Fibroblast of upper back skin (primary cell): ENCODE measurements around the gene LRRC8B.
A peak's percentile ranks its signal among the peaks of the same experiment; 100 is the strongest.
"Not testable (repeated sequence)": the region's sequence is repeated elsewhere in the genome, so short reads cannot be mapped to it uniquely, and the experiment has no call there.

Experiments
- DNase-seq: peaks from one replicate; pipeline ENCODE4 v3.0.0-alpha.2; 2013

The LRRC8B gene

GRCh38 chr1:89587729-89588161 is 63.1 kb downstream of the LRRC8B start:
- DNase-seq: no peak

- no peak for DNase-seq
Measured at GRCh38 chr1:89588480-89588879, 63.9 kb downstream of the LRRC8B start.

DNA sequence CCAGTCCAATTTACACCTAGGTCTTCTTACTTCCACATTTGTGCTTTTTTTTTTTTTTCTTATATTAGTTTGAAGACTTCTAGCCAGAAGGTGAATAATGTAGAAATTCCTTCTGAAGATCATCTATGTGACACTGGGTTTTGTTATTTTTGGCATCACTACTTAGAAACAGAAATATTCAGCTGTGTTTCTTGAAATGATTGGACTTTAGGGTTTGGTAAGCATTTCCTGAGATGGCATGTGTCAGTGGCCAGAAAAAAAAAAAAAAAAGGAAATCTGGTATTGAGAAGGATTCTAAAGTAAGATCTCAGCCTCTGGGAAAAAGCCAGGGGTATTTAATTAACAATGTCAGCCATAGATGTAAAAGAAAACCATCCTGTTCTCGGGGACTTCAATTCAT is 64.9 kb downstream of the LRRC8B start:
- DNase-seq: peak; percentile 53

DNA sequence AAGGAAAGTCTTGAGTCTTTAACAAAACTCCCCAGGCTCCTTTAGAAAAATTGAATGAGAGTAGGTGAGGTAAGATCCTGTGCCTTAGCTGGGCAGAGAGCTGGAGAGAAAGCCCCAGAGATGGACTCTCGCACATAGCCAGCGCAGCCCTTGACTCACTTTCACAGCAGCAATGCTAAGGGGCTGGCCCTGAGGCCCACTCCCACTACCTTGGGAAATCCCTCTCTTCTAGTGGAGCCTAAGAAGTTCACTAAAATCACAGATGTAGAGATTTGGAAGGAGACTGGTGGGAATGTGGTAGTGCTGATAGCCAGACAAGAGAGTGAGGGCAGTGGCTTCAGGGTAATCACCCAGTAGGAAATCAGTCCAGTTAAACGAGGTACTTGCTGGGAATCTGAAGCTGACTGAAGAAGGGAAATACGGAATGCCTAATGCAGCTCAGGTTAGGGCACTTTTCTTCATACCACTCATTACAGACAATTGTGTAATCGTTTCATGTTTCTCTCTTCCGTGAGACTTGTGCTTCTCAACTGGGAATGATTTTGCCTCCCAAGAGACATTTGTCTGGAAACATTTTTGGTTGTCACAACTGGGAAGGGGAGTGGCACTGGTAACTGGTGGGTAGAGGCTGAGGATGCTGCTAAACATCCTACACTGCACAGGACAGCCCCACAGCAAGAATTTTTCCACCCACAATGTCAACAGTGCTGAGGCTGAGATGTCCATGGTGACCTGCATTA is 65.9 kb downstream of the LRRC8B start:
- DNase-seq: no peak

- DNase-seq: not testable (repeated sequence)
Measured at GRCh38 chr1:89592861-89593302, 68.3 kb downstream of the LRRC8B start.

DNA sequence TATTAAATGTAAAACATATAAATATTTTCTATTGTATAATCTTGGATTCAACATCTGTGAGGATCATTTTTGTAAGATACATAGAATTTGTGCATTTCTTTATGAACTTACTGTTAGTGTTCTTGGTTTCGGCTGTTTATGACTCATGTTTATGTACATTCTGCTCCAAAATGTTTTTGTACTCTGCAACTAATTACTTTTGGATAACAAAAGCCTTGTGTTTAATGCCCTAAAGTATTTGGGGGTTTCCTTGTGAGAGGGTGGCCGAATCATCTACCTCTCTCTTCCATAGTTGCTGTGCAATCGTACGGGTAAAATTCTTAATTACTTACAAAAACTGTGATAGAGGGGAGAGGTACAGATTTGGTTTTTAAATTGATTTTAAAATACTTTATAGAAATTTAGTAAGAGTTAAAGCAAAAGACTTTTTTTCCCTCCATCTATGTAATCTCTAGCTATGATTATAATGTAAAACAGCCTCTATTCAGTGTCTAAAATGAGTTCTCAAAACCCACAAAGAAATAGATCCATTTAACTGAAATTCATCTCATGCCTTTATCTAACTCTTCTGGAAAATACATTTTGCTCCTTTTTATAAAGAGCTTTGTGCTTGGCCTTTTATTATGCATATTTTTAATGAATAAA is 69.6 kb downstream of the LRRC8B start:
- DNase-seq: no peak

DNA sequence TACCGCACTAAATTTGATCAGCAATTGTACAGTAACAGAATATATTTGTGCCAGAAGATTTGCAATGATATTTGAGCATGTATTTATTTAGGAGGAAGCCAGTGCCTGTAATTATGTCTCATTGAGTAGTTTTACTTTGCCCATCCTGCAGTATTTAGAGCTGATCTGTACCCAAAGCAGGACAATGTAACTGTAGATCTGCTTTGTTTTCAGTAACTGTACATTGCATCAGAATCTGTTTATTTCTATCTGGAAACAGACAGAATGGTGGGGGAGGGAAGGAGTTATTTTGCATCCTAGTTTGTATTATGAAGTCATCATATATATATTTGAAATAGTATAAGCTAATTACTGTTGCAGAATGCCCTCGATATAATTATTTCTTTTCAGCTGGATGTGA is 72.1 kb downstream of the LRRC8B start:
- DNase-seq: no peak

DNA sequence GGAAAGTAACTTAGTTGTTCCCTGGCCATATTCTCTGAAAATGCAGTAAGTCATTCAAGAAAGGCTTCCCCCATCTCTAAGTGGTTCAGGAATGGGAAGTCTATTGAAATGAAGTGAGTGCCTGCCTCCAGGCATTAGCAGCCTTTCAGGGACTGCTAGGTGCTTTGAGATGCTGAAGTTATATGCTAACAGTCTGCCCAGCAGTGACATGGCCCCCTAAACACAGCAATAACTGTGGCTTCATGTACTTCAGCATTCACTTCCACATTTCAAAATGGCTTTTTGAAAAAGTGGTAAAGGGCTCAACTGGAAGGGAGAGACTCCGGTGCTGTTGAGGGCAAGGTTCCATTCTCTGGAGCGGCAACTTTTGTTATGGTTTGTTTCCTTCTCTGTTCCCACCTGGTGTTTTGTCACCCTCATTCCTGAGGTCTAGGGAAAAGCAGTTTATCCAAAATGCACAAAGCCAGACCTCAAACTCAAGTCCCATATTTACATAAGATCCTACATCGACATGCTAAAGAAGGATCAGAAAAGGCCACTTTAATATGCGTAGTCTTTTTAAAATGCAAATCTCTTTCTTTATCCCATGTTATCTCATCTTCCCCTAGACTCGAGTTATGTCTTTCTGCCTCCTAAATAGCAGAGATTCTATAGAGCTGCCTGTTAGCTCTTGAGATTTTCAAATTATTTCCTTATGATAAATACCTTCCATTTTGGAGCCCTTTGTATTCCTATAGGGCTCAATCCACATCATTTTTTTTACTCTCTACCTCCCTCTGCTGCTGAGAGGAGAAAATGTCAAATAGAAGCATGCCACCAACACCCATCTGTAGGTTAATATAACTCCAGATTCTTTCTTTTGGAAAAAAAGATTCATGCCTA is 74.1 kb downstream of the LRRC8B start:
- DNase-seq: peak; percentile 47

DNA sequence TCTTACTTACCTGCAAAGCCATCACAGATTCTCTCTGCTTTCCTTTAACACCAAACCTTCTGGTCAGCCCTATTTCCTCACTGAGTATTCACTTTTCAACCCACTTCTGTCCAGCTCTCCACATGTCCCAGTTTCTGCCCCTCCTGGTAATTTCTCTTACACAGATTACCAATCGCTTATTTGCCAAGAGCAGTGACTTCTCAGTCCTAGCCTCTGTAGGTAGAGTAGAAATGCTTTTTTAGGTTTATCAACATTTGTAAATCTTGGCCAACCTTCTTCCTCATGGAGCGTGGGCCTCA is 74.7 kb downstream of the LRRC8B start:
- no peak for DNase-seq

DNA sequence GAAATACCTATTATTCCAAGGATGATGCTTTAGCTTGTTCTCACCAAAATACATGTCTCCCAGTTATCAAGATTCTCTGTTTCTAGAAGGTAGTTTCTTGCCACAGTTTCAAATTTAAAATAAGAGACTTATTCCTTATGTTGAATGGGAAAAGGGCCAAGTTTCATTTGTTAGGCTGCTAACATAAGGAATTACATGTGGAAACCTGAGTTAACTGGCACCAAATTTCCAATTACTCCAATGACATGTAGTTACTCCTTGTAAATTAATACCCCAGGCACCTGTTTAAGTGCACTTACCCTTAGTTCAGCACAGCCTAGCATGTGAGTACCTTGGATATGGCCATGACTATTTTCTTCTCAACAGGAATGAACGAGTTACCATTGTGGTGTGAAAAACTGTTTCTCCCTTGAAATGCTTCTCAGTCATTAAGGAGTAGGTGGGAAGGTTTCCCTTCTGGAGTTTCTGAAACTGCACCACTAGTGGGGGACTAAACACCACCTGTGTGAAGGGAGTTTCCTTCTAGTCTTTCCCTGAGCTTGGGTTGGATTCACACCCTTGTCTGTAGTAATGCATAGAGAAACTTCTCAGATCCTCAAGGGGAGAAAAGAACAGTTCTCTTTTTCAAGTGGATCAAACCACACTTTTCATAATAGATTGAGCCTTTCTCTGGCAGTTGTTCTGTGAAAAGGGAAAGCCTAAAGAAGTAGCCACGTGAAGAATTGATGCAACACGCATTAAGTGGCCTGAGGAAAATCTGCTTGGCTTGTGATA is 76.0 kb downstream of the LRRC8B start:
- DNase-seq: no peak

GRCh38 chr1:89602871-89603404 is 78.3 kb downstream of the LRRC8B start:
- DNase-seq: no peak

DNA sequence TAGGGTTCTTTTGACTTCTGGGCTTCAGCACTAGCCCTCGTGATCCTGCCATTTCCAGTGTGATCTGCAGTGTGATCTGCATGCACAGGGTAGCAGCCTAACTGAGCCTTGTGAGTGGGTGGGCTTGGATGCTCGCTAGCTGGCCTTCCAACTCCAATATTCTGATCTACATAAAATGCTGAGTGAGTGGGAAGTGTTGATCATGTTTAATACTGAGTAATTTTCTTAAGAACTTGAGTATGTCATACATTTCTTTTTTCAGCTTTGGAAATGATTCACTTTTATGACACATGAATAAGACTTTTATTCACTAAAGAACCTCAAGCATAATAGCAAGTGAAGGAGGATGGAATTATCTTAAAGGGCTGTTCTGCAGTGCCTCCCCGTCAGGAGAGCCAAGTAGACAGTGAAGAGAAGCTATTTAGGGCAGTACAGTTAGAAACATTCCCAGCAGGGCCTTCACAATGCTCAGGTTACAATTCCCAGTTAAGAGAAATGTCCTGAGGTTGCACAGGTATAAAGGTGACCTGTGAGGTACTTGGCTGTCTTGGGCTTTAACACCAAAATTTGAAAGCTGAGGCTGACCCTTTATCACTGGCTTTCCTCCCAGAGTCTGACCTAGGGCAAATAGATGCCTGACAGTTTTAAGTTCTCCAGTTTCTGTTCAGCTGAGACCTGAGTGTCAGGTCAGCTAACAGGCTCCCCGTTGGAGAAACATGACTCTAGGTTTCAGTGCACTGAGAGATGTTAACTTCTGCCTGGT is 79.2 kb downstream of the LRRC8B start:
- peak; percentile 47 for DNase-seq

DNA sequence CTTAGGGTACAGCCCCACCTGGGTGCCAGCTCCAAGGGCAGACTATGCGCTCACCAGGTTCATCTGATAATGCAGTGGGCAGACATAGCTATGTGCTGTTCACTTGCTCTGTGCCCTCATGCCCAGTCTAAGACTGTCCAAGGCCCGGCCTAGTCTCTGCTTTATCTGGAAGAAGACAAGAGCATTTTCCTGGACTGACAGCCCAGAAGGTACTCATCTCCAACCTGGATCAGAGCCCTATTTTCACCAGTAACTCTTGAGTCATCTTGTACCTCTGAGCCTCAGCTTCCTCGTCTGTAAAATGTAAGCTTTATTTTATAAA is 79.7 kb downstream of the LRRC8B start:
- no peak for DNase-seq

DNA sequence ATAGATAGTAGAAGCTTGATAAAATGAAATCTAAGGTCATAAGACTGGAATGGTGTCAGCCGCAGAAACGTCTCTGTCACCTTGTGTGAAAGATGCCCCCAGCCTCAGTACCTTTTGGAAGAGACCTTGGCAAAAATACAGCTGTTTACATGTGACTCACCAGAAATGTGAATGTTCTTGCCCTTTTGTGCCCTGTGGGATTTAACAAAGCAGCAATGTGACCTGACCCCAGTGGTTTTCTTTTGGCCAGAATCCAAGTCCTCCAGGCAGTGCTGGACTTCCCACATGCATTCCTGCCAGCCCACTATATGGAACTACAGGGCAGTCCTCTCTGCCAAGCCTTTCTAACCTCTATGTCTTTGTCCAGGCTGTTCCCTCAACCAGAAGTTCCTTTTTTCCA is 81.1 kb downstream of the LRRC8B start:
- DNase-seq: peak; percentile 46

- DNase-seq: no peak
Measured at GRCh38 chr1:89606227-89606980, 81.8 kb downstream of the LRRC8B start.

DNA sequence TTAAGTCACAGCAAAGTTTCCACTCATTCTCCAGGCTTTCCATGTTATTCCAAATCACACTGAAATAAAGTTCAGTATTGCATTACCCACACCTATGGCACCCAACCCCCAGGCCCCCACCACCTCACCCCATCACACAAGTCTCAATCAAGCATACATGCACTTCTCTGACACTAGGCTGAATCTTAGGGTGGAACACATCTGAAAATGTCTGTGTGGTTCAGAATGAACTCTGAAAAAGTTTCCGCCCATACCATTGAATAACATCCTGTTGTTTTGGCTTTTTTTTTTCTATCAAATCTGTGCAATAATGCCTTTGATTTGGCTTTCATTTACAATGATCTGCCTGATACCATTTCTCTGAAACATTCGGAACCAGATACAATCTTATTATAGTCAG is 82.5 kb downstream of the LRRC8B start:
- DNase-seq: no peak

GRCh38 chr1:89607586-89608318 is 83.1 kb downstream of the LRRC8B start:
- no peak for DNase-seq

GRCh38 chr1:89608319-89608983 is 83.8 kb downstream of the LRRC8B start:
- DNase-seq: no peak

- DNase-seq: no peak
Measured at GRCh38 chr1:89608984-89609725, 84.5 kb downstream of the LRRC8B start.
